CD4-positive, CD25-positive, alpha-beta regulatory T cell (primary cell): ENCODE results near the gene OTOL1. TPM values are rescaled to one million over a fixed set of nuclear protein-coding genes. Genes with fewer than 3 reads are reported as not detected.
A peak's percentile ranks its signal among the peaks of the same experiment; 100 is the strongest.

ENCODE experiments used
- ATAC-seq, 2 donors: fragments of 150-1000 bp; cut with Tn5 transposase; one replicate each; pipeline ENCODE4 v1.10.0; 2021; ENCODE audit warnings: low read depth in 2 of 2, moderate number of reproducible peaks in 2 of 2, moderate library complexity in 1 of 2
- DNase-seq, 3 donors: peaks; one replicate each; pipeline versions ENCODE4 v3.0.0 to v3.0.0-alpha.2; 2012 to 2022; ENCODE audit warnings: mixed read lengths in 1 of 3
- H3K27ac ChIP-seq: one replicate; pipeline ENCODE4 v1.7.0; 2013; ENCODE audit warnings: mild to moderate bottlenecking, low read length; ENCODE audit not compliant: insufficient read depth, poor library complexity, severe bottlenecking
- H3K27me3 ChIP-seq: one replicate; pipeline ENCODE4 v1.7.0; 2013; ENCODE audit warnings: low read length; ENCODE audit not compliant: control insufficient read depth, insufficient read depth
- H3K36me3 ChIP-seq: one replicate; pipeline ENCODE4 v1.7.0; 2013; ENCODE audit warnings: mild to moderate bottlenecking, low read length, moderate library complexity; ENCODE audit not compliant: control insufficient read depth, insufficient read depth
- H3K4me1 ChIP-seq: 2 replicates; pipeline ENCODE4 v1.7.0; 2013; ENCODE audit warnings: mild to moderate bottlenecking, low read length; ENCODE audit not compliant: insufficient read depth, control insufficient read depth, poor library complexity, severe bottlenecking
- H3K4me3 ChIP-seq: one replicate; pipeline ENCODE4 v1.7.0; 2013; ENCODE audit warnings: low read depth, mild to moderate bottlenecking, low read length, moderate library complexity
- H3K9me3 ChIP-seq, 2 experiments: 1 replicate in 1 of 2; 2 replicates in 1 of 2; pipeline ENCODE4 v1.7.0; 2013; ENCODE audit warnings: low read length in 2 of 2, mild to moderate bottlenecking in 1 of 2, moderate library complexity in 1 of 2; ENCODE audit not compliant: control insufficient read depth in 2 of 2
- H3K27ac Mint-ChIP-seq, 3 donors: one replicate each; pipeline ENCODE4 v1.8.0; 2020 to 2022; ENCODE audit warnings: mild to moderate bottlenecking in 3 of 3, mixed read lengths in 3 of 3, moderate library complexity in 2 of 3
- H3K27me3 Mint-ChIP-seq: one replicate; pipeline ENCODE4 v1.8.0; 2022; ENCODE audit warnings: mild to moderate bottlenecking, mixed read lengths
- H3K36me3 Mint-ChIP-seq: one replicate; pipeline ENCODE4 v1.8.0; 2020; ENCODE audit warnings: mixed read lengths
- H3K4me1 Mint-ChIP-seq, 4 donors: one replicate each; pipeline ENCODE4 v1.8.0; 2020 to 2022; ENCODE audit warnings: mixed read lengths in 4 of 4, mild to moderate bottlenecking in 1 of 4
- H3K4me3 Mint-ChIP-seq, 4 donors: one replicate each; pipeline ENCODE4 v1.8.0; 2020 to 2022; ENCODE audit warnings: mild to moderate bottlenecking in 4 of 4, mixed read lengths in 4 of 4, moderate library complexity in 3 of 4
- H3K9me3 Mint-ChIP-seq, 7 donors: one replicate each; pipeline ENCODE4 v1.8.0; 2020 to 2022; ENCODE audit warnings: mixed read lengths in 7 of 7, mild to moderate bottlenecking in 3 of 7, moderate library complexity in 2 of 7
- polyA plus RNA-seq, 4 donors: library from polyadenylated mRNA; unstranded; fragments of 300-500 nt; fragmentation: Illumina TruSeq; gene quantifications; one replicate each; pipeline ENCODE4 v1.2.3, GENCODE V29; 2021
- total RNA-seq: library from RNA; stranded (reverse); gene quantifications from one replicate; pipeline ENCODE4 v1.2.3, GENCODE V29; 2022

Gene OTOL1
- total and polyA plus RNA-seq, 5 donors from 2014 or later, result not detected

- Histone ChIP-seq H3K4me3 (no peak overlapping the region), H3K27me3 (no peaks in the 10 kb centered on the region), H3K27ac (no peak overlapping the region), H3K4me1 (no peaks in the 10 kb centered on the region), H3K36me3 (no peaks in the 10 kb centered on the region), H3K9me3 (no peaks in the 10 kb centered on the region)
- H3K36me3 Mint-ChIP-seq, result no peaks in the 10 kb centered on the region
- no peaks in the 10 kb centered on the region for H3K4me1 Mint-ChIP-seq
- H3K27me3 Mint-ChIP-seq, result no peaks in the 10 kb centered on the region
- ATAC-seq (no peak), DNase-seq (no peak)
- peaks cover 0 to 3% (median 1%) of the 10 kb centered on the region in 7 donors for H3K9me3 Mint-ChIP-seq
- H3K27ac Mint-ChIP-seq, result no peak overlapping the region
- no peak overlapping the region for H3K4me3 Mint-ChIP-seq
Observed at GRCh38 chr3:161500068-161500796, 3.6 kb downstream of the OTOL1 start.

GRCh38 chr3:161503271-161503670 lies 6.7 kb downstream of the OTOL1 start:
- H3K27ac Mint-ChIP-seq, result no peak overlapping the region
- H3K36me3 Mint-ChIP-seq, result no peaks in the 10 kb centered on the region
- no peak for ATAC-seq
- Histone ChIP-seq H3K36me3 (no peaks in the 10 kb centered on the region), H3K27ac (no peak overlapping the region), H3K4me1 (no peaks in the 10 kb centered on the region), H3K27me3 (no peaks in the 10 kb centered on the region), H3K9me3 (no peaks in the 10 kb centered on the region), H3K4me3 (no peak overlapping the region)
- H3K4me3 Mint-ChIP-seq, result no peak overlapping the region
- no peak for DNase-seq
- H3K27me3 Mint-ChIP-seq, result no peaks in the 10 kb centered on the region
- peaks cover 0 to 1% (median 0%) of the 10 kb centered on the region in 7 donors for H3K9me3 Mint-ChIP-seq
- no peaks in the 10 kb centered on the region for H3K4me1 Mint-ChIP-seq

- H3K4me1 Mint-ChIP-seq, result no peaks in the 10 kb centered on the region
- H3K4me3 ChIP-seq, result no peak overlapping the region
- peak in 1 of 3 donors; percentile 7 for DNase-seq
- H3K27me3 ChIP-seq, result no peaks in the 10 kb centered on the region
- no peak for ATAC-seq
- H3K36me3 ChIP-seq, result no peaks in the 10 kb centered on the region
- H3K4me3 Mint-ChIP-seq, result no peak overlapping the region
- H3K4me1 ChIP-seq, result no peaks in the 10 kb centered on the region
- H3K27ac ChIP-seq, result no peak overlapping the region
- H3K27me3 Mint-ChIP-seq, result peaks cover 5% of the 10 kb centered on the region
- H3K9me3 Mint-ChIP-seq, result peaks cover 0 to 6% (median 0%) of the 10 kb centered on the region in 7 donors
- H3K9me3 ChIP-seq, result no peaks in the 10 kb centered on the region
- no peak overlapping the region for H3K27ac Mint-ChIP-seq
- H3K36me3 Mint-ChIP-seq, result no peaks in the 10 kb centered on the region
Observed at GRCh38 chr3:161508852-161509477, 12.4 kb downstream of the OTOL1 start.

- peaks cover 5% of the 10 kb centered on the region for H3K27me3 Mint-ChIP-seq
- no peak overlapping the region for H3K4me3 ChIP-seq
- H3K4me1 Mint-ChIP-seq, result no peaks in the 10 kb centered on the region
- peaks cover 0 to 6% (median 0%) of the 10 kb centered on the region in 7 donors for H3K9me3 Mint-ChIP-seq
- no peaks in the 10 kb centered on the region for H3K36me3 Mint-ChIP-seq
- no peak for DNase-seq
- ATAC-seq, result no peak
- H3K36me3 ChIP-seq, result no peaks in the 10 kb centered on the region
- H3K27ac Mint-ChIP-seq, result no peak overlapping the region
- H3K27me3 ChIP-seq, result no peaks in the 10 kb centered on the region
- no peak overlapping the region for H3K27ac ChIP-seq
- no peak overlapping the region for H3K4me3 Mint-ChIP-seq
- H3K4me1 ChIP-seq, result no peaks in the 10 kb centered on the region
- no peaks in the 10 kb centered on the region for H3K9me3 ChIP-seq
Observed at GRCh38 chr3:161510510-161511260, 14.1 kb downstream of the OTOL1 start.

- Histone ChIP-seq H3K27me3 (no peaks in the 10 kb centered on the region), H3K4me1 (no peaks in the 10 kb centered on the region), H3K9me3 (no peaks in the 10 kb centered on the region), H3K4me3 (no peak overlapping the region), H3K36me3 (no peaks in the 10 kb centered on the region), H3K27ac (no peak overlapping the region)
- Mint-ChIP-seq H3K9me3 (peaks cover 0 to 6% (median 2%) of the 10 kb centered on the region in 7 donors), H3K4me1 (no peaks in the 10 kb centered on the region), H3K4me3 (no peak overlapping the region), H3K36me3 (no peaks in the 10 kb centered on the region), H3K27me3 (no peaks in the 10 kb centered on the region), H3K27ac (no peak overlapping the region)
- ATAC-seq, result no peak
- DNase-seq, result no peak
Observed at GRCh38 chr3:161523916-161524315, 27.3 kb downstream of the OTOL1 start.

GRCh38 chr3:161531930-161532329 lies 35.3 kb downstream of the OTOL1 start:
- Mint-ChIP-seq H3K9me3 (peaks cover 0 to 3% (median 0%) of the 10 kb centered on the region in 7 donors), H3K4me1 (no peaks in the 10 kb centered on the region), H3K4me3 (no peak overlapping the region), H3K27ac (no peak overlapping the region), H3K36me3 (no peaks in the 10 kb centered on the region), H3K27me3 (no peaks in the 10 kb centered on the region)
- Histone ChIP-seq H3K4me3 (no peak overlapping the region), H3K9me3 (no peaks in the 10 kb centered on the region), H3K36me3 (no peaks in the 10 kb centered on the region), H3K27me3 (no peaks in the 10 kb centered on the region), H3K27ac (no peak overlapping the region), H3K4me1 (no peaks in the 10 kb centered on the region)
- DNase-seq, result no peak
- no peak for ATAC-seq

GRCh38 chr3:161540594-161540993 lies 44.0 kb downstream of the OTOL1 start:
- H3K27ac ChIP-seq, result no peak overlapping the region
- no peak overlapping the region for H3K4me3 Mint-ChIP-seq
- ATAC-seq (no peak), DNase-seq (no peak)
- H3K4me1 ChIP-seq, result no peaks in the 10 kb centered on the region
- H3K27me3 Mint-ChIP-seq, result no peaks in the 10 kb centered on the region
- no peak overlapping the region for H3K4me3 ChIP-seq
- H3K36me3 Mint-ChIP-seq, result no peaks in the 10 kb centered on the region
- H3K27me3 ChIP-seq, result no peaks in the 10 kb centered on the region
- no peaks in the 10 kb centered on the region for H3K36me3 ChIP-seq
- no peaks in the 10 kb centered on the region for H3K4me1 Mint-ChIP-seq
- no peak overlapping the region for H3K27ac Mint-ChIP-seq
- H3K9me3 Mint-ChIP-seq, result peaks cover 0 to 5% (median 3%) of the 10 kb centered on the region in 7 donors
- H3K9me3 ChIP-seq, result no peaks in the 10 kb centered on the region
